HL-60 (cell line): Measurements from ENCODE around the gene SAP130.

ENCODE experiments used
- GABPA ChIP-seq: IDR thresholded peaks from 2 replicates; pipeline ENCODE4 v1.6.1; 2012; ENCODE audit warnings: low read depth
- POLR2AphosphoS5 ChIP-seq: IDR thresholded peaks from 2 replicates; pipeline ENCODE4 v1.6.1; 2012; ENCODE audit warnings: low read depth
- SPI1 ChIP-seq: IDR thresholded peaks from 2 replicates; pipeline ENCODE4 v1.6.1; 2012; ENCODE audit warnings: low read depth, mild to moderate bottlenecking, borderline replicate concordance
- TF ChIP-seq, protein P1 (sequence below): IDR thresholded peaks from 2 replicates; pipeline ENCODE4 v1.6.1; 2012; ENCODE audit warnings: low read depth; ENCODE audit not compliant: insufficient replicate concordance
- TF ChIP-seq, protein P2 (sequence below): IDR thresholded peaks from one replicate; pipeline ENCODE4 v1.5.1; 2011; ENCODE audit warnings: low read length, control low read depth, inconsistent platforms; ENCODE audit not compliant: insufficient read depth

DNA sequence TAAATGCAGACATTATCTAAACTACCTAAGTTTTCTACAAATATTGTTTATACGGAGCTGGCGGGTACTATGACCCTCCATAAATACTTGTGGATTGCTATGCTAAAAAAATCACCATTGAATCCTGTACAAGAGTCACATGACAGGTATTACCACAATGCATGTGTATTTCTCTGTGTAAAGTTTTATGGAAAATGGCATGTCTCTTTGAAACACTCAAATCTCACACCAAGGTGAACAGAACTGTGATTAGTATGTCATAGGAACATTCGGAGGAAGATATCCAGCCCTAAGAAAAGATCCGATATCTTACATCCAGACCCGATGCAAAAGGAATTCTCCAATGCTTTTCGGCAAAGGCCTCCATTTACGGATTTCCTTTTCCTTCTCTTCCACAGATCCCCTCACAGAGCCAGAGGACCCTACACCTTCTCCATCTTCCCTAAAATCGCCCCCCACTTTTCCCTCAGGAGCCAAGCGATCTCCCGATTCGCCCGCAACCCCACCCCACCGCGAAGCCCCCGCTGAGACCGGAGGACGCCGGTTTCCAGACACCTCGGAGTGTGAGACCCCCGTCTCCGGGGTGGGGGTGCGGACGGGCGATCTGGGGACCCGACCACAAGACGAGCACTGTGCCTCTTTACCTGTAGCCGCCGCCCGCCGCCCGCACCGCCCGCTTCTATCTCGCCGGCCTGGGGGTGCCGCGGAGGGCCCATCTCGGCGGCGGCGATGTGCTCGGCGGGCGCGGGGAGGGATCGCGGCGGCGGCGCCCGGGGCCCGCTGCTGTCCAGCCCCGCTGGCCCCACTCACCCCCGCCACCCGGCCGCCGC lies 1.2 kb downstream of the SAP130 start:
- TF ChIP-seq, protein P1, sequence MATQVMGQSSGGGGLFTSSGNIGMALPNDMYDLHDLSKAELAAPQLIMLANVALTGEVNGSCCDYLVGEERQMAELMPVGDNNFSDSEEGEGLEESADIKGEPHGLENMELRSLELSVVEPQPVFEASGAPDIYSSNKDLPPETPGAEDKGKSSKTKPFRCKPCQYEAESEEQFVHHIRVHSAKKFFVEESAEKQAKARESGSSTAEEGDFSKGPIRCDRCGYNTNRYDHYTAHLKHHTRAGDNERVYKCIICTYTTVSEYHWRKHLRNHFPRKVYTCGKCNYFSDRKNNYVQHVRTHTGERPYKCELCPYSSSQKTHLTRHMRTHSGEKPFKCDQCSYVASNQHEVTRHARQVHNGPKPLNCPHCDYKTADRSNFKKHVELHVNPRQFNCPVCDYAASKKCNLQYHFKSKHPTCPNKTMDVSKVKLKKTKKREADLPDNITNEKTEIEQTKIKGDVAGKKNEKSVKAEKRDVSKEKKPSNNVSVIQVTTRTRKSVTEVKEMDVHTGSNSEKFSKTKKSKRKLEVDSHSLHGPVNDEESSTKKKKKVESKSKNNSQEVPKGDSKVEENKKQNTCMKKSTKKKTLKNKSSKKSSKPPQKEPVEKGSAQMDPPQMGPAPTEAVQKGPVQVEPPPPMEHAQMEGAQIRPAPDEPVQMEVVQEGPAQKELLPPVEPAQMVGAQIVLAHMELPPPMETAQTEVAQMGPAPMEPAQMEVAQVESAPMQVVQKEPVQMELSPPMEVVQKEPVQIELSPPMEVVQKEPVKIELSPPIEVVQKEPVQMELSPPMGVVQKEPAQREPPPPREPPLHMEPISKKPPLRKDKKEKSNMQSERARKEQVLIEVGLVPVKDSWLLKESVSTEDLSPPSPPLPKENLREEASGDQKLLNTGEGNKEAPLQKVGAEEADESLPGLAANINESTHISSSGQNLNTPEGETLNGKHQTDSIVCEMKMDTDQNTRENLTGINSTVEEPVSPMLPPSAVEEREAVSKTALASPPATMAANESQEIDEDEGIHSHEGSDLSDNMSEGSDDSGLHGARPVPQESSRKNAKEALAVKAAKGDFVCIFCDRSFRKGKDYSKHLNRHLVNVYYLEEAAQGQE = no peak
- TF ChIP-seq, protein P2, sequence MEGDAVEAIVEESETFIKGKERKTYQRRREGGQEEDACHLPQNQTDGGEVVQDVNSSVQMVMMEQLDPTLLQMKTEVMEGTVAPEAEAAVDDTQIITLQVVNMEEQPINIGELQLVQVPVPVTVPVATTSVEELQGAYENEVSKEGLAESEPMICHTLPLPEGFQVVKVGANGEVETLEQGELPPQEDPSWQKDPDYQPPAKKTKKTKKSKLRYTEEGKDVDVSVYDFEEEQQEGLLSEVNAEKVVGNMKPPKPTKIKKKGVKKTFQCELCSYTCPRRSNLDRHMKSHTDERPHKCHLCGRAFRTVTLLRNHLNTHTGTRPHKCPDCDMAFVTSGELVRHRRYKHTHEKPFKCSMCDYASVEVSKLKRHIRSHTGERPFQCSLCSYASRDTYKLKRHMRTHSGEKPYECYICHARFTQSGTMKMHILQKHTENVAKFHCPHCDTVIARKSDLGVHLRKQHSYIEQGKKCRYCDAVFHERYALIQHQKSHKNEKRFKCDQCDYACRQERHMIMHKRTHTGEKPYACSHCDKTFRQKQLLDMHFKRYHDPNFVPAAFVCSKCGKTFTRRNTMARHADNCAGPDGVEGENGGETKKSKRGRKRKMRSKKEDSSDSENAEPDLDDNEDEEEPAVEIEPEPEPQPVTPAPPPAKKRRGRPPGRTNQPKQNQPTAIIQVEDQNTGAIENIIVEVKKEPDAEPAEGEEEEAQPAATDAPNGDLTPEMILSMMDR = no peak
- TF ChIP-seq POLR2AphosphoS5 = no peak
- no peak for TF ChIP-seq SPI1
- no peak for TF ChIP-seq GABPA
